ENCODE measurements around the gene MYH11.
"Not testable (repeated sequence)": the region's sequence is repeated elsewhere in the genome, so short reads cannot be mapped to it uniquely, and the experiment has no call there.

MYH11 gene

GRCh38 chr16:15807603-15808009 lies 49.2 kb downstream of the MYH11 start:
- peak; percentile 68 for DNase-seq

GRCh38 chr16:15803618-15804017 lies 53.2 kb downstream of the MYH11 start:
- DNase-seq: no peak

GRCh38 chr16:15799851-15800495 lies 56.9 kb downstream of the MYH11 start:
- DNase-seq: no peak

GRCh38 chr16:15798671-15799070 lies 58.2 kb downstream of the MYH11 start:
- no peak for DNase-seq

- no peak for DNase-seq
Observed at GRCh38 chr16:15796885-15797284, 59.9 kb downstream of the MYH11 start.

- DNase-seq: no peak
Observed at GRCh38 chr16:15795615-15796014, 61.2 kb downstream of the MYH11 start.

GRCh38 chr16:15792563-15792971 lies 64.3 kb downstream of the MYH11 start:
- DNase-seq: peak; percentile 53

GRCh38 chr16:15790458-15790857 lies 66.4 kb downstream of the MYH11 start:
- DNase-seq: no peak

- DNase-seq: not testable (repeated sequence)
Observed at GRCh38 chr16:15789816-15790215, 67.0 kb downstream of the MYH11 start.

GRCh38 chr16:15788846-15789239 lies 68.0 kb downstream of the MYH11 start:
- DNase-seq: no peak

GRCh38 chr16:15786501-15786900 lies 70.3 kb downstream of the MYH11 start:
- DNase-seq: no peak

- no peak for DNase-seq
Observed at GRCh38 chr16:15785386-15786059, 71.3 kb downstream of the MYH11 start.

- DNase-seq: no peak
Observed at GRCh38 chr16:15783985-15784384, 72.8 kb downstream of the MYH11 start.

GRCh38 chr16:15782573-15783365 lies 74.1 kb downstream of the MYH11 start:
- peak; percentile 51 for DNase-seq

- no peak for DNase-seq
Observed at GRCh38 chr16:15781650-15782049, 75.2 kb downstream of the MYH11 start.

- DNase-seq: no peak
Observed at GRCh38 chr16:15780805-15781204, 76.0 kb downstream of the MYH11 start.

GRCh38 chr16:15779664-15780351 lies 77.0 kb downstream of the MYH11 start:
- no peak for DNase-seq

- no peak for DNase-seq
Observed at GRCh38 chr16:15778999-15779614, 77.7 kb downstream of the MYH11 start.

- no peak for DNase-seq
Observed at GRCh38 chr16:15778204-15778743, 78.6 kb downstream of the MYH11 start.

- DNase-seq: peak; percentile 93
Observed at GRCh38 chr16:15777533-15778203, 79.2 kb downstream of the MYH11 start.

GRCh38 chr16:15776572-15776971 lies 80.3 kb downstream of the MYH11 start:
- no peak for DNase-seq

All from NCI-H69 (cell line).